GM10248 (cell line): ENCODE data around the gene ADAT2.

Source experiments
- CTCF ChIA-PET: fragments of 300-600 bp; sonication (Branson Sonifier 250); formaldehyde crosslinking; extraction: SDS; loops from one replicate; lab custom pipeline; 2021; ENCODE audit warnings: antibody characterized with exemption; lab: Yijun Ruan, JAX
- POLR2A ChIA-PET: fragments of 350-650 bp; sonication (Branson Sonifier 250); formaldehyde crosslinking; extraction: SDS; loops from one replicate; lab custom pipeline; 2020; ENCODE audit warnings: antibody characterized with exemption; lab: Yijun Ruan, JAX
- DNase-seq: peaks from one replicate; pipeline ENCODE4 v3.0.0; 2012; ENCODE audit errors: extremely low spot score
- CTCF ChIP-seq: IDR thresholded peaks from 2 replicates; pipeline ENCODE4 v1.5.1; 2012; ENCODE audit warnings: mild to moderate bottlenecking, low read depth; ENCODE audit errors: extremely low read depth, missing control alignments, control extremely low read depth

The ADAT2 gene

DNA sequence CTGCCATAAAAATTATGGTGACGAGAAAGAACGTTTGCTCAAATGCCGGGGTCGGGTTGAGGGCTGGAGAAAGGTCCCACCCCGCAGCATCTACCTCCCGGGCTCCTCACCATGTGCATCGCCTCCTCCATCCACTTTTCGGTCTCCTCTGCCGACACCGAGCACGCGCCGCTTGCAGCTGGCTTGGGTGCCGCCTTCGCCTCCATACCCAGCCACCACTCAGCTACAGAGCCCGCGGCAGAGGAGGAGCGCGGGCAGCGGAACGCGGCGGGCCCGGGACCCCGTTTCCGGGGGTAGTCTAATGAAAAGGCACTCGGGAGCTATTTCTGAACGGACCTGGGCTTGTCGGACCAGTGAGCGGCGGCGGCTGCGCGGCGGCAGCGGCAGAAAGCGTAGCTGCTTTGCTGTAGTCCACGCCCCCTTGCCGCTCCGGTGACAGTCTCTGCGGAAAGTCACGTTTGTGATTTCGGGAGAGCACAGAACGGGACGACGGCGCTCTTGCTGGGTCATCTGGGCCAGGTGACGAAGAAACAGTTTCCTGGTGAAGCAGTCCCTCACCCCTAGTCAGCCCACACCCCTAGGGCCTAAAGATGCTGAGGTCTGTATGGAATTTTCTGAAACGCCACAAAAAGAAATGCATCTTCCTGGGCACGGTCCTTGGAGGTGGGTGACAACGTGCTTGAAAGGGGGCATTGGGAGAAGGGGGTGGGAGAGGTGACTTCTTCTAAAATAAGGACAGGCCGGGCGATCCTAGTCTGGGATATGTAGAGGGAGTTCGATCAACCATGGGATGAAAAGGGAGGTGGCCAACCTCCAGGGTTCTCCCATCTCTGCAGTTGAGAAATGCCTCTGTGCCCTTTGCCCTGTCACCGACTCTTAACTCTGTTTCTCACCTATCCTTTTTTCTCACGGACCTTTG is at the start of gene ADAT2, which contains the start of gene PEX3:
Gene ADAT2 (minus strand): TSS at position 243 of the 919 bp plus-strand sequence. CDS start 37 bp downstream, at position 206.
Gene PEX3 (plus strand): TSS at position 353 of the 919 bp plus-strand sequence. CDS start 238 bp downstream, at position 591.
- no peak for TF ChIP-seq CTCF
- ChIA-PET CTCF (interaction anchor here (0.8 to 2.9 kb wide), 5 partner anchors 22 to 60 kb away, joined by 3 to 13 read pairs (median 3); partner anchors contain the start of gene FUCA2), POLR2A (no interaction called here)
- DNase-seq, result peak; percentile 92

DNA sequence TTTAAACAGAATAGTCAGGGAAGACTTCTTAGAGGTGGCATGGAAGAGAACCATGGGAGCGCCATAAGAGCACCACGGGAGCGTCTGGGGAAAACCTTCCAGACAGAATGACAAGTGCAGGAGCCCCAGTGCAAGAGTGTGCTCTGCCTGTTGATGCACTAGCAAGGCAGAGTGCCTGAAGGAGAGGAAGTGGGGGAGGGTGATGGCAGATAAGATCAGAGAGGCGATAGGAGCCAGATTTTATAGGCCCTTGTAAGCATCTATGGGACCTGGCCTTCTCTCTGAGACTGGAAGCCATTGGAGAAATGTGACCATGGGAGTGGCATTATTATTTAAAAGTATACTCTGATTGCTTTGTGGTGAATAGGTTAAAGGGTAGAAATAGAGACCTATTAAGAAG is 47.9 kb upstream of the ADAT2 start:
- DNase-seq, result no peak
- no peak for TF ChIP-seq CTCF
- POLR2A ChIA-PET, result no interaction called here
- CTCF ChIA-PET, result interaction anchor here (1.0 to 1.7 kb wide), 5 partner anchors 11 to 806 kb away, joined by 3 to 5 read pairs (median 3); no protein-coding TSS in a partner anchor

DNA sequence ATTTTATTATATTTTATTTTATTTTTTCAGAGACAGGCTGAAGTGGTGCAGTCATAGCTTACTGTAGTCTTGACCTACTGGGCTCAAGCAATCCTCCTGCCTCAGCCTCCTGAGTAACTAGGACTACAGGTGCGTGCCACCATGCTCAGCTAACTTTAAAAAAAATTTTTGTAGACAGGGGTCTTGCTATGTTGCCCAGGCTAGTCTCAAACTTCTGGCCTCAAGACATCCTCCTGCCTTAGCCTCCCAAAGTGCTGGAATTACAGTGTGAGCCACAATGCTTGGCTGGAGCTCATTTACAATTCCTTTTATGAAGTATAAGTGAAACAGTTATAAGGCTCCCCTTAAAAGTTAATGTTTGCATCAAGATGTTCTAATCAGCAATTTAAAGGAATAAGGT is 46.5 kb upstream of the ADAT2 start:
- ChIA-PET POLR2A (no interaction called here), CTCF (interaction anchor here (1.1 to 2.0 kb wide), 4 partner anchors 9 to 804 kb away, joined by 3 to 15 read pairs (median 3); no protein-coding TSS in a partner anchor)
- TF ChIP-seq CTCF, result no peak
- DNase-seq, result no peak

- ChIA-PET CTCF (interaction anchor here (1.2 to 1.4 kb wide), 3 partner anchors 11 to 65 kb away, joined by 4 to 5 read pairs (median 4); no protein-coding TSS in a partner anchor), POLR2A (no interaction called here)
- TF ChIP-seq CTCF, result no peak
- no peak for DNase-seq
These were observed 40.3 kb upstream of the ADAT2 start for GRCh38 chr6:143490775-143491174.

- ChIA-PET CTCF (interaction anchor here (1.2 to 1.4 kb wide), 3 partner anchors 12 to 64 kb away, joined by 4 to 5 read pairs (median 4); no protein-coding TSS in a partner anchor), POLR2A (no interaction called here)
- TF ChIP-seq CTCF, result no peak
- no peak for DNase-seq
These were observed 39.7 kb upstream of the ADAT2 start for GRCh38 chr6:143490244-143490643.

DNA sequence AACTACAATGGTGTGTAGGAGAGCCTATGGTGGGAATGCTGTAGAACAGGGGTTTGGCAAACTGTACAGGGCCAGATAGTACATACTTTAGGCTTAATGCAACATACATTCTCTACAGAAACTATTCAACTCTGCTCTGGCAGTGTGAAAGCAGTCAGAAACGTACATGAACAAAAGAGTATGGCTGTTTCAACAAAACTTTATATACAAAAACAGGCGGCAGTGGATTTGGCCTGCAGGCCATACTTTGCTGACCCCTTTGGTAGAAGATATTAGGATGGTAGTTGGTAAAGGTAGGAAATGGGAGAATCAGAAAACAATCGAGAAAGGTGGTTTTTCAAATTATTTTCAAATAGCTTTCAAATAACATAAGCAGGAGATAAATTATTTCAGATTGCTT is 36.3 kb upstream of the ADAT2 start:
- no peak for TF ChIP-seq CTCF
- CTCF ChIA-PET, result interaction anchor here (1.0 to 1.5 kb wide), 4 partner anchors 8 to 36 kb away, joined by 3 to 5 read pairs (median 4); partner anchors contain the start of genes ADAT2 and PEX3
- POLR2A ChIA-PET, result no interaction called here
- DNase-seq, result no peak
